Panc1 (cell line): Measurements from ENCODE around the gene DAB1.

Source experiments
- CTCF ChIP-seq: fragments of 450-650 bp; IDR thresholded peaks from 2 replicates; pipeline ENCODE4 v1.5.1; 2017; ENCODE audit warnings: mild to moderate bottlenecking
- POLR2AphosphoS5 ChIP-seq: IDR thresholded peaks from 2 replicates; pipeline ENCODE4 v1.6.1; 2012; ENCODE audit warnings: mild to moderate bottlenecking, low read depth, low read length, moderate library complexity
- REST ChIP-seq, 2 experiments: IDR thresholded peaks; 2 replicates each; pipeline ENCODE4 v1.6.1; 2011 to 2012; ENCODE audit warnings: low read depth in 2 of 2, control low read depth in 1 of 2, low read length in 1 of 2, mild to moderate bottlenecking in 1 of 2, moderate library complexity in 1 of 2; ENCODE audit not compliant: insufficient read depth in 1 of 2
- TCF7L2 ChIP-seq: IDR thresholded peaks from 2 replicates; pipeline ENCODE4 v1.6.1; 2011; ENCODE audit warnings: mild to moderate bottlenecking, low read depth, low read length, inconsistent platforms

- TF ChIP-seq CTCF (no peak), TCF7L2 (no peak), POLR2AphosphoS5 (no peak), REST (IDR thresholded peaks at IDR 0.05; ENCODE audit: insufficient read depth in 1 of 2, low read depth in 2 of 2, low read length in 1 of 2) (no peak)
These were observed 116.3 kb downstream of the DAB1 start for GRCh38 chr1:57307392-57308170.
